ENCODE measurements around the gene FMO3.

- TF ChIP-seq ZNF302 (tag by site-specific recombination; IDR thresholded peaks at IDR 0.05; ENCODE audit: low read depth) (no peak), ZNF354C (tag by site-specific recombination; IDR thresholded peaks at IDR 0.05; ENCODE audit: borderline replicate concordance, low read depth) (no peak), CTCF (tag by site-specific recombination; IDR thresholded peaks at IDR 0.05) (no peak), ZNF639 (tag by site-specific recombination; IDR thresholded peaks at IDR 0.05) (no peak), ZSCAN5A (tag by site-specific recombination; IDR thresholded peaks at IDR 0.05) (no peak), ZNF558 (tag by site-specific recombination; IDR thresholded peaks at IDR 0.05) (no peak), ZNF747 (tag by site-specific recombination; IDR thresholded peaks at IDR 0.05) (no peak), SP3 (tag by site-specific recombination; IDR thresholded peaks at IDR 0.05) (no peak), TRIM28 (IDR thresholded peaks at IDR 0.05; ENCODE audit: borderline replicate concordance, low read length) (no peak), PATZ1 (tag by site-specific recombination; IDR thresholded peaks at IDR 0.05) (no peak)
Measured at GRCh38 chr1:171166361-171166760, 75.7 kb downstream of the FMO3 start.
